ENCODE data around the gene VEGFA.

VEGFA gene

DNA sequence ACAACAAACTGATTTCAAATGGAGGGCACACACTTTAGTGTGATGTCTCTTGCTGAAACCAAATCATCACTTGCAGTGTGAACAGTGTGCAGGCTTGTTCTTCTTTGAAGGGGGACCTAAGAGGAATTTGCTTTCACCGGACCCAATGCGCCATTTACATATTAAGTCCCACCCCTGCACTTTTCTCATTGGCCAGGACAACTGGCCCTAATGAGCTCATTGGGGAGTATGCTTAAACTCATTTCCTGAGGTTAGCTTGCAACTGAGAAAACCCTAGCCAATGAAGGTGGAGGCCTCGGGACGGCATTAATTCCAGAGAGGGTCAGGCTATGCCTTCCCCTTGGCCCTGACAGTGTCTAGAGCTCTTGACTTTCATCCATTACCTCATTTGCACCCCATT, 58.7 kb downstream of the VEGFA start:
- peaks cover 4% of the 10 kb centered on the region for H3K4me1 Mint-ChIP-seq (ENCODE audit: low read depth)
- H3K9me3 Mint-ChIP-seq = no peaks in the 10 kb centered on the region

DNA sequence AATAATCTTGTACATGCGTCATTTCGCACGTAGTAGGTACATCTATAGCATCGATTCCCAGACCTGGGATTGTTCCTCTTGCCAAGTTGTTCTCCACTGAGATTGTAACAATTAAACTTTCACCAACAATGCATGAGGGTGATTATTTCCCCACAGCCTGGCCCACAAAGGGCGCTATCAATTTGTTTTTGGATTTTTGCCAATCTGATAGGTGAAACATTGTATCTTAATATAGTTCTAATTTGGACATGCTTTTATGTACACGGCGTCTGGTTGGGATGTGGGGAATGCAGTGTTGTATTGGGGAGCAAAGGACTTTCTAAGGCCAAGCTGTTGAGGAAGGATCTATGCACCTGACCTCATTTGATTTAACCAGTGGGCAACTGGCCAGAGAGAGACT, 59.5 kb downstream of the VEGFA start:
- Mint-ChIP-seq H3K27ac (no peak overlapping the region), H3K27me3 (ENCODE audit: low read depth) (peaks cover 11% of the 10 kb centered on the region), H3K4me3 (no peak overlapping the region), H3K9me3 (no peaks in the 10 kb centered on the region), H3K4me1 (ENCODE audit: low read depth) (peaks cover 2% of the 10 kb centered on the region), H3K36me3 (ENCODE audit: low read depth) (no peaks in the 10 kb centered on the region)

More for the DNA sequence above, 58.7 kb downstream of the VEGFA start:
- Mint-ChIP-seq H3K36me3 (ENCODE audit: low read depth) (no peaks in the 10 kb centered on the region), H3K27me3 (ENCODE audit: low read depth) (peaks cover 11% of the 10 kb centered on the region), H3K27ac (no peak overlapping the region), H3K4me3 (no peak overlapping the region)

DNA sequence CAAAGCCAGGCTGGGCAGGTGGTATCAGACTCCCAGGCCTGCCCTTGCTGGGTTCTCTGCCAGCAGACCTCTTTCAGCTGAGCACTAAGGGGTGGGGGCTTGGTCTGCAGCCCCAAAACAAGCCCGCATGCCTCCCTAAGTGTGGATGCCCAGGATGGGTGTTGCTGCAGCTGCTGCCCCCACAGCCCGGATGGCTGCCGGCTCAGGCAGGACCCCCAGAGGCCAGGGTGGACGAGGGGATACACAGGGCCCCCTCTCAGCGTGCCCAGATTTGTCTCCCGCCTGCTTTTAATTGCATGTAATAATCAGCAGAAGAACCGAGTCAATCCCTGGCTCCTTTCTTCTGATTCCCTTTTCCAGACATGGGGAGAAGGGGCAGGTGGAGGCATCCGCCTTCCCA, 60.8 kb downstream of the VEGFA start:
- H3K27ac Mint-ChIP-seq = no peak overlapping the region
- H3K27me3 Mint-ChIP-seq (ENCODE audit: low read depth) = peaks cover 11% of the 10 kb centered on the region
- H3K4me3 Mint-ChIP-seq = no peak overlapping the region
- no peaks in the 10 kb centered on the region for H3K4me1 Mint-ChIP-seq (ENCODE audit: low read depth)
- H3K36me3 Mint-ChIP-seq (ENCODE audit: low read depth) = no peaks in the 10 kb centered on the region
- H3K9me3 Mint-ChIP-seq = no peaks in the 10 kb centered on the region

DNA sequence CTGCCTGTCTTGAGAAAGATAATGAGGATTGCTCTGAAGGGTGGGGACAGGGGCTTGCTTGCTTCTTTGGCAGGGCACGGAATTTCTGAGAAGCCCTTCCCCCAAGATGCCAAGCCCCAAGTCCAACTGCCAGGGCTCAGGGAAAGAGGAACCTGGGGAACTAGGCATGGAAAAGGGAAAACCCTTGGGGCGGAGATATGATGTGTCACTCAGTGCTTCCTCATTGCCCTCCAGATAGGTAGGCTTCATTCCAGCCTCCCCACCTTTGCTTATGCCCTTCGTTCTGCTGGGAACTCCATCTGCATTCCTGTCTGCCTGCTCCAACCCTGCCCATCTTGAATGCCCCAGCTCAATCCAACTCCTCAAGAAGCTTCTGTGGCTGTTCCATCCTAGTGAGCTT, 61.2 kb downstream of the VEGFA start:
- peaks cover 11% of the 10 kb centered on the region for H3K27me3 Mint-ChIP-seq (ENCODE audit: low read depth)
- no peaks in the 10 kb centered on the region for H3K36me3 Mint-ChIP-seq (ENCODE audit: low read depth)
- no peak overlapping the region for H3K27ac Mint-ChIP-seq
- no peak overlapping the region for H3K4me3 Mint-ChIP-seq
- no peaks in the 10 kb centered on the region for H3K9me3 Mint-ChIP-seq
- no peaks in the 10 kb centered on the region for H3K4me1 Mint-ChIP-seq (ENCODE audit: low read depth)

DNA sequence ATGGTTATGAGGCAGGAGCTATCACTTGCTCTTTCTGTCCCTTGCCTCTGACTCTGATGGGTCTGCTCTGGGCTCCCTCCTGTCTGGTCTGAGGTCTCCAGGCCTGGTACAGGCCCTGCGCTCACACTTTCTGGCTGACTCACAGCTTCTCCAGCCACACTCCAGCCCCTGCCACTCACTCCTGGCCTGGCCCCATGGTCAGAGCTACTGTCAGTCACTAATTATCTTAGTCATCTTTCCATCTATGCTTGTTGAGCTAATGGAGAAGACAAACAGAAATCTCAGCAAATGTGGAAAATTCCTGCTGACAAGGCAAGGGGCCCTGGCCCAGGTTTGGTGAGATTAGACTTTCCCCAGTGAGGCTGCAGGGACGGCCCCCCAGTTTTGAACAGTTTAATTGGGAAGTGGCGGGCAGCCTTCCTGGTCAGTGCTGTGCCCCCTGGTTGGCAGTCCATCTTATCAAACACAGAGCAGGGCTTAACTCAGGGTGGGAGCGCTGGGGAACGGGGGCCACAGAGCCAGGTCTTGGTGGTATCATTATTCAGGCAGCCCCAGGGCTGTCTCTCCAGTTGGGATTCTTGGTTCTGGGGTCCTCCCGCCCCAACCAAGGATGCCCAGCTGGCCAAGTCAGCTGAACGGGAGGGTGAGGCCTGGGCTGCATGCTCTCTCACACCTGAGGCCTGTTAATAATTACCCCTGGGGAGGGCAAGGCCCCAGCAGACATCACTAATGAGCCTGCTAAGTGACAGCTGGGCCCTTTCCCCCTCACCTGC, 63.4 kb downstream of the VEGFA start:
- no peaks in the 10 kb centered on the region for H3K9me3 Mint-ChIP-seq
- H3K36me3 Mint-ChIP-seq (ENCODE audit: low read depth) = no peaks in the 10 kb centered on the region
- peaks cover 11% of the 10 kb centered on the region for H3K27me3 Mint-ChIP-seq (ENCODE audit: low read depth)
- no peak overlapping the region for H3K4me3 Mint-ChIP-seq
- H3K27ac Mint-ChIP-seq = no peak overlapping the region
- no peaks in the 10 kb centered on the region for H3K4me1 Mint-ChIP-seq (ENCODE audit: low read depth)

DNA sequence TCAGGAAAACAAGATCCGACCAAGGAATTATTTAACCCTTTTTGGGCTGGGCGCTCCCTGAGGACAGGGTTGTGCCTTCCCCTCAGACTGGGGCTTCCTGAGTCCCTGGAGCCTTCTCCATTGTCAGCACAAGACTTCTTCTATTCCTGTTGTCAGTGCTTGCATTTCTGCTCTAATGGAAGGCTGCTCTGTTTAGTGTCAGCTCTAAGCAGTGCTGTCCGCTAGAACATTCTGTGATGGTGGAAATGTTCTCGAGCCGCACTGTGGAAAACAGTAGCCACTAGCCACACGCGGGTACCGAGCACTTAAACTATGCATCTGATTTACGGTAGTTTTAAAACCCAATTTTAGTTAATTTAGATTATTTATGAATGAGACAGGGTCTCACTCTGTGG, 64.0 kb downstream of the VEGFA start:
- Mint-ChIP-seq H3K27ac (no peak overlapping the region), H3K9me3 (no peaks in the 10 kb centered on the region), H3K27me3 (ENCODE audit: low read depth) (peaks cover 11% of the 10 kb centered on the region), H3K36me3 (ENCODE audit: low read depth) (no peaks in the 10 kb centered on the region), H3K4me1 (ENCODE audit: low read depth) (no peaks in the 10 kb centered on the region), H3K4me3 (no peak overlapping the region)

DNA sequence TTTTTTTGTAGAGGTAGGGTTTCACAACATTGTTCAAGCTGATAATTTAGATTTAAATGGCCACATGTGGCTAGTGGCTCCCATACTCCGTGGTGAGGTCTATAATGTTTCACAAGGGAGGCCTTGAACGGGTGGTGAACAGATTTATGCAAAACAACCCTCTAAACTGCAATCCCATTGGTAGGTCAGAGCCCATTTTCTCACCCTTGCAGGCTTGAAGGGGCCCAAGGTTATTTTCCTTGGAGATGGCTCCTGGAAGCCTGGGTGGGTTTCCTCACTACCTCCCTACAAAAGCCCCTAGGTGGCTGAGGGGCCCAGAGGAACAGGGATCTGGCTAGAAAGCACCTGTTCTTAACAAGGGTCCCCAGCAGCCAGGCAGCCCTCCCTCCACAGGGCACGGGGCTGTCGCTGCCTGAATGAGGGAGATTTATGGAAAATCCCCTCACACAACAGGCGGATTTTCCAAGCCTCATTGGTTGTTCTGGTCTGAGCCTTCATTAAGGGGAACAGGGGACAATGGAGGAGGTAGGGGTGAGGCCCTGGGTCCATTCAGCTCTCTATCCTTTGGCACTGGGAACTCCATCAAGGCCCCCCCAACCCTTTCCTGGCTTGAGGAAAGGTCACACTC, 64.6 kb downstream of the VEGFA start:
- no peaks in the 10 kb centered on the region for H3K36me3 Mint-ChIP-seq (ENCODE audit: low read depth)
- no peak overlapping the region for H3K27ac Mint-ChIP-seq
- H3K4me1 Mint-ChIP-seq (ENCODE audit: low read depth) = no peaks in the 10 kb centered on the region
- peaks cover 7% of the 10 kb centered on the region for H3K27me3 Mint-ChIP-seq (ENCODE audit: low read depth)
- H3K4me3 Mint-ChIP-seq = no peak overlapping the region
- no peaks in the 10 kb centered on the region for H3K9me3 Mint-ChIP-seq

DNA sequence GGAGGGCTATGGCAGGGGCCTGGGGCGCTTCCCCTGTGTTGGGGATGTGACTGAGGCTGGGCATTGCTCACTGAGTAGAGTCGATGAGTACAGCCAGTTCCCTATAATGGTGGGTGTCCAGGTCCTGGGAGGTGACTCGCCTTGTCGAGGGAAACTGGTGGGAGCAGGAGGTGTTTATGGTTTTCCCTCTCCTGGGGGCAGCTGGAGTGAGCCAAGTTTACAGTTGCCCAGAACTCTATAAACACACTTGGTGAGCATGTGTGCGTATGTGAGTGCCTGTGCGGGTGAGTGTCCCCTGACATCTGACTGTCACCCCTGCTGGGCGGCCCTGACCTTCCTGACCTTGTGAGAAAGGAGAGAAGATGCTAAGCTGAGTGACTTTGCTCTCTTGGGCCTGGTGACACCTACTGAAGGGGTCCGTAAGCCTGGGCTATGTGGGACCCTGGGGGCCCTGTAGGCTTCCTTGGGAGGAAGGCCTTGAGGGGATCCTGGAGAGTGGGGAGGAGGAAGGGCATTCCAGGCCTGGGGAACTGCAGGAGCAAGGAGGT, 65.9 kb downstream of the VEGFA start:
- Mint-ChIP-seq H3K27me3 (ENCODE audit: low read depth) (peaks cover 7% of the 10 kb centered on the region), H3K9me3 (no peaks in the 10 kb centered on the region), H3K4me1 (ENCODE audit: low read depth) (no peaks in the 10 kb centered on the region), H3K36me3 (ENCODE audit: low read depth) (no peaks in the 10 kb centered on the region), H3K4me3 (no peak overlapping the region), H3K27ac (no peak overlapping the region)

All from T-helper 1 cell treated with Interleukin-12 subunit alpha and Interleukin-12 subunit beta and Interleukin-4 antibody, amounts not matched to agents 30 μg/mL and 1 μg/mL, for 36 hours (primary cell).